GM19455 (cell line): ENCODE data around the gene CD34.

ENCODE experiments used
- ATAC-seq: cut with Tn5 transposase; IDR thresholded peaks from one replicate; pipeline ENCODE4 v1.9.1; 2021; ENCODE audit not compliant: unreplicated experiment

Gene CD34

GRCh38 chr1:207836591-207837347 lies 74.2 kb downstream of the CD34 start:
- no peak for ATAC-seq

- ATAC-seq: no peak
These were observed 75.0 kb downstream of the CD34 start for GRCh38 chr1:207835958-207836357.

GRCh38 chr1:207833956-207834660 lies 76.8 kb downstream of the CD34 start:
- no peak for ATAC-seq

GRCh38 chr1:207833381-207833780 lies 77.5 kb downstream of the CD34 start:
- ATAC-seq: no peak

- no peak for ATAC-seq
These were observed 78.1 kb downstream of the CD34 start for GRCh38 chr1:207832796-207833195.

GRCh38 chr1:207831517-207832327 lies 79.2 kb downstream of the CD34 start:
- peak; percentile 84 for ATAC-seq
